ENCODE data around the gene GEMIN5. TPM values are rescaled to one million over a fixed set of nuclear protein-coding genes. Genes with fewer than 3 reads are reported as not detected.

GEMIN5 gene
- total RNA-seq, 1 donor from 2014 or later, result 21.9 TPM

GRCh38 chr5:154866841-154867240, 71.2 kb downstream of the GEMIN5 start:
- Mint-ChIP-seq H3K27me3 (no peaks in the 10 kb centered on the region), H3K36me3 (ENCODE audit: insufficient read depth) (peaks cover 22% of the 10 kb centered on the region), H3K9me3 (ENCODE audit: low read depth) (no peaks in the 10 kb centered on the region), H3K4me1 (ENCODE audit: low read depth) (peaks cover 2% of the 10 kb centered on the region), H3K27ac (no peak overlapping the region), H3K4me3 (ENCODE audit: low read depth) (no peak overlapping the region)
- no peak for DNase-seq (ENCODE audit: low spot score, unreplicated experiment)
- TF ChIP-seq, protein P1, sequence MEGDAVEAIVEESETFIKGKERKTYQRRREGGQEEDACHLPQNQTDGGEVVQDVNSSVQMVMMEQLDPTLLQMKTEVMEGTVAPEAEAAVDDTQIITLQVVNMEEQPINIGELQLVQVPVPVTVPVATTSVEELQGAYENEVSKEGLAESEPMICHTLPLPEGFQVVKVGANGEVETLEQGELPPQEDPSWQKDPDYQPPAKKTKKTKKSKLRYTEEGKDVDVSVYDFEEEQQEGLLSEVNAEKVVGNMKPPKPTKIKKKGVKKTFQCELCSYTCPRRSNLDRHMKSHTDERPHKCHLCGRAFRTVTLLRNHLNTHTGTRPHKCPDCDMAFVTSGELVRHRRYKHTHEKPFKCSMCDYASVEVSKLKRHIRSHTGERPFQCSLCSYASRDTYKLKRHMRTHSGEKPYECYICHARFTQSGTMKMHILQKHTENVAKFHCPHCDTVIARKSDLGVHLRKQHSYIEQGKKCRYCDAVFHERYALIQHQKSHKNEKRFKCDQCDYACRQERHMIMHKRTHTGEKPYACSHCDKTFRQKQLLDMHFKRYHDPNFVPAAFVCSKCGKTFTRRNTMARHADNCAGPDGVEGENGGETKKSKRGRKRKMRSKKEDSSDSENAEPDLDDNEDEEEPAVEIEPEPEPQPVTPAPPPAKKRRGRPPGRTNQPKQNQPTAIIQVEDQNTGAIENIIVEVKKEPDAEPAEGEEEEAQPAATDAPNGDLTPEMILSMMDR (IDR thresholded peaks at IDR 0.05; ENCODE audit: unreplicated experiment), result no peak

DNA sequence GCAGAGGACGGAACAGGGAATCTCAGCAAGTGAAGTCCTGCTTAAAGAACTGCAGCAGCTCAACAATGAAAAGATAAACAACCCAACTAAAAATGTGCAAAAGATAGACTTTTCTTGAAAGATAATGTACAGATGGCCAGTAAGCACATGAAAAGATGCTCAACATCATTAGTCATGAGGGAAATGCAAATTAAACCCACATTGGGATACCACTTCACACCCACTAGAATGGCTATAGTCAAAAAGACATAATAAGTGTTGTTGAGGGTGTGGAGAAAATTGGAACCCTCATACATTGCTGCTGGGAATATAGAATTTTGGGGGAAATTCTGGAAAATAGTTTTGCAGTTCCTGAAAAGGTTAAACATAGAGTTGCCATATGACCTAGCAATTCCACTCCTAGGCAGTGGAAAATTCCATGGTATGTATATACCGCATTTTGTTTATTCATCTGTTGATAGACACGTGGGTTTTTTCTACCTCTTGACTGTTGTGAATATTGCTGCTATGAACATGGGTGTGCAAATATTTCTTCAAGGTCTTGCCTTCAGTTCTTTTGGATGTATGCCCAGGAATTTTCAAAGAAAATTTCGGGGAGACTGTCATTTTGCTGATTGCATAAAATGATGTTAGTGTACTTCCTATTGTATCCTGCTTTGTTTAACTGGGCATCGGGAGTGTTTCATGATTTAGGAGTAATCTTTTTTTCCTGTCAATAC, 72.4 kb downstream of the GEMIN5 start:
- Mint-ChIP-seq H3K27ac (no peak overlapping the region), H3K4me3 (ENCODE audit: low read depth) (no peak overlapping the region), H3K9me3 (ENCODE audit: low read depth) (no peaks in the 10 kb centered on the region), H3K27me3 (no peaks in the 10 kb centered on the region), H3K36me3 (ENCODE audit: insufficient read depth) (peaks cover 18% of the 10 kb centered on the region), H3K4me1 (ENCODE audit: low read depth) (peaks cover 9% of the 10 kb centered on the region)
- TF ChIP-seq, protein P1 (IDR thresholded peaks at IDR 0.05; ENCODE audit: unreplicated experiment), result no peak
- DNase-seq (ENCODE audit: low spot score, unreplicated experiment), result no peak

DNA sequence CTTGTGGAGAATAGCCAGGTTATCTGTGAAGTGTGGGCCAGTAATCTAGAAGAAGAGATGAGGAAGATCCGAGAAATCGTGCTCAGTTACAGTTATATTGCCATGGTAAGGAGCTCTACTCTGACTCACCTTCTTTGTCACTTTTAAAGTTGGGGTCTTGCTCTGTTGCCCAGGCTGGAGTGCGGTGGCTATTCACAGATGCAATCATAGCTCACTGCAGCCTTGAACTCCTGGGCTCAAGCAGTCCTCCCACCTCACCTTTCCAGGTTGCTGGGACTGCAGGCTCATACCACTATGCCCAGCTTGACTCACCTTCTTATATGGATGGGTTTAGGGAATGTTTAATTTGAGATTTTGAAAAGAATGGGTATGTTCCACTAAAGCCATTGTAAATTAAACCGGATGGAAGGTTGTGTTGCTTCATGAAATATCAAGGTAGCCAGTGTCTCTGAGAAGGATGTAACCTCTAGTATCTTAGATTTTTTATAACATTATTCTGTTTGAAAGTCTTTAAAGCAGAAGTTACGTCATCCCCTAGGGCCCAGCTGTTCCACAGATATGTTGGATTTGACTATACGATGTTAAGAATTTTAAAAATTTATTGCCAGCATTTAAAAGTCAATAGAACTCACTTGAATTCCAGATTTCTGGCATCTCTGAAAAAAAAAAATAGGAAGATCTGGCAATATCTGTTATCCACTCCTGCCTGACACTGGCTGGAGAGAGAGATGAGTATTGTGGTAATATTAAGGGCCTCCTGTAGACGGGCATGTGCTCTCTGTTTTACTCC, 74.5 kb downstream of the GEMIN5 start:
- H3K36me3 Mint-ChIP-seq (ENCODE audit: insufficient read depth), result peaks cover 14% of the 10 kb centered on the region
- no peak overlapping the region for H3K4me3 Mint-ChIP-seq (ENCODE audit: low read depth)
- H3K4me1 Mint-ChIP-seq (ENCODE audit: low read depth), result peaks cover 20% of the 10 kb centered on the region
- DNase-seq (ENCODE audit: low spot score, unreplicated experiment), result no peak
- H3K27ac Mint-ChIP-seq, result no peak overlapping the region
- H3K27me3 Mint-ChIP-seq, result no peaks in the 10 kb centered on the region
- no peaks in the 10 kb centered on the region for H3K9me3 Mint-ChIP-seq (ENCODE audit: low read depth)
- TF ChIP-seq, protein P1 (IDR thresholded peaks at IDR 0.05; ENCODE audit: unreplicated experiment), result no peak

DNA sequence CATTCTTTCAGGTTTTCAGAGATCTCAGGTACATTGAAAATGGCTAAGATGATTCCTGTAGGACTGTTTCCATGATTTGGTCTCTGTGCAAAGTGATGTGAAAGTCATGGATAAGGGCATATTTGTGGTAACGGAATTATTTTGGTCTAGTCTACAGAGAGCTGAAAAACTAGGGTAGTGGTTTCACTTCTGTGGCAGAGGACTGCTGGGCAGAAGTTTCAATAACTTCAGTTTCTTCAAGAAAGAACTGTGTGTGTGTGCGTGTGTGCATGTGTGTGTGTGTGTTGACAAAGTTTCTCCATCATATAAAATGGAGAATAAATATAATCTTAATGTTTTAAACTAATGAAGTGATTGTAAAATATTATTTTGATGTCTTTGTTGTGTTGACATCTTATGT, 75.2 kb downstream of the GEMIN5 start:
- Mint-ChIP-seq H3K27ac (peak overlapping the region; percentile 31), H3K4me3 (ENCODE audit: low read depth) (no peak overlapping the region), H3K9me3 (ENCODE audit: low read depth) (no peaks in the 10 kb centered on the region), H3K36me3 (ENCODE audit: insufficient read depth) (peaks cover 14% of the 10 kb centered on the region), H3K4me1 (ENCODE audit: low read depth) (peaks cover 20% of the 10 kb centered on the region), H3K27me3 (no peaks in the 10 kb centered on the region)
- TF ChIP-seq, protein P1 (IDR thresholded peaks at IDR 0.05; ENCODE audit: unreplicated experiment), result no peak
- DNase-seq (ENCODE audit: low spot score, unreplicated experiment), result no peak

- TF ChIP-seq, protein P1 (IDR thresholded peaks at IDR 0.05; ENCODE audit: unreplicated experiment), result no peak
- peaks cover 20% of the 10 kb centered on the region for H3K4me1 Mint-ChIP-seq (ENCODE audit: low read depth)
- peaks cover 11% of the 10 kb centered on the region for H3K36me3 Mint-ChIP-seq (ENCODE audit: insufficient read depth)
- no peaks in the 10 kb centered on the region for H3K27me3 Mint-ChIP-seq
- DNase-seq (ENCODE audit: low spot score, unreplicated experiment), result no peak
- no peak overlapping the region for H3K27ac Mint-ChIP-seq
- H3K4me3 Mint-ChIP-seq (ENCODE audit: low read depth), result no peak overlapping the region
- no peaks in the 10 kb centered on the region for H3K9me3 Mint-ChIP-seq (ENCODE audit: low read depth)
Observed at GRCh38 chr5:154861946-154862345, 76.1 kb downstream of the GEMIN5 start.

Measured in progenitor cell of endocrine pancreas (in vitro differentiated cells).